ENCODE measurements around the gene TRMT11. TPM values are rescaled to one million over a fixed set of nuclear protein-coding genes. Genes with fewer than 3 reads are reported as not detected.

TRMT11 gene
- total RNA-seq, 1 experiment from 2014 or later = 17.9 TPM

DNA sequence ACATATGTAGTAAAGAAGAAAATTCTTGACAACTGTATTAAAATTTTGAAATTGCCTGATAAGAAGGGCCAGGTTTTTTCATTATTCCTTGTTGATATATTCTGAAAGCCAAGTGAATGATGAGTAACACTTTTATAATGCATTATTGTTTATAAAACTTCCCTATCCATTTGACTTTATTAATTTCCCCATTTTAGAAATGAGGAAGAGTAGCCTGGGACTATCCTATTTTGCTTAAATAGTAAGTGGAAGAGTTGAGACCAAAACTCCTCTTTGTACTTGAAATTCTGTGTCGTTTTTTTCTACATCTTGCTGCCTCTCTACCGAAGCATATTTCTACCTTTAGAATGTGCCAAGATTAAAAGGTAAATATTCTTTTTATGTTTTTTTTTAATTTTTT, 39.7 kb downstream of the TRMT11 start:
- H3K79me2 ChIP-seq (ENCODE audit: low read length) = no peaks in the 10 kb centered on the region
- no peaks in the 10 kb centered on the region for H3K27me3 ChIP-seq (ENCODE audit: low read length)
- no peaks in the 10 kb centered on the region for H3F3A ChIP-seq (ENCODE audit: low read length, unreplicated experiment)
- no TSS peak for BruUV-seq (replicated peaks)
- TF ChIP-seq EZH2phosphoT487 (IDR thresholded peaks at IDR 0.05; ENCODE audit: borderline replicate concordance, low read length) (no peak), EZH2 (IDR thresholded peaks at IDR 0.05; ENCODE audit: low read length, unreplicated experiment) (no peak)
- TF ChIP-seq, protein P1, sequence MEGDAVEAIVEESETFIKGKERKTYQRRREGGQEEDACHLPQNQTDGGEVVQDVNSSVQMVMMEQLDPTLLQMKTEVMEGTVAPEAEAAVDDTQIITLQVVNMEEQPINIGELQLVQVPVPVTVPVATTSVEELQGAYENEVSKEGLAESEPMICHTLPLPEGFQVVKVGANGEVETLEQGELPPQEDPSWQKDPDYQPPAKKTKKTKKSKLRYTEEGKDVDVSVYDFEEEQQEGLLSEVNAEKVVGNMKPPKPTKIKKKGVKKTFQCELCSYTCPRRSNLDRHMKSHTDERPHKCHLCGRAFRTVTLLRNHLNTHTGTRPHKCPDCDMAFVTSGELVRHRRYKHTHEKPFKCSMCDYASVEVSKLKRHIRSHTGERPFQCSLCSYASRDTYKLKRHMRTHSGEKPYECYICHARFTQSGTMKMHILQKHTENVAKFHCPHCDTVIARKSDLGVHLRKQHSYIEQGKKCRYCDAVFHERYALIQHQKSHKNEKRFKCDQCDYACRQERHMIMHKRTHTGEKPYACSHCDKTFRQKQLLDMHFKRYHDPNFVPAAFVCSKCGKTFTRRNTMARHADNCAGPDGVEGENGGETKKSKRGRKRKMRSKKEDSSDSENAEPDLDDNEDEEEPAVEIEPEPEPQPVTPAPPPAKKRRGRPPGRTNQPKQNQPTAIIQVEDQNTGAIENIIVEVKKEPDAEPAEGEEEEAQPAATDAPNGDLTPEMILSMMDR (conservative IDR thresholded peaks at IDR 0.05; ENCODE audit: low read depth, low read length) = no peak
- DNase-seq (no peak), ATAC-seq (no peak)
- H3K9ac ChIP-seq (ENCODE audit: low read length) = no peak overlapping the region
- peaks cover 25% of the 10 kb centered on the region for H3K36me3 ChIP-seq (ENCODE audit: low read depth, low read length)
- no peak overlapping the region for H3K27ac ChIP-seq (ENCODE audit: low read length)
- H3K4me3 ChIP-seq (ENCODE audit: low read length) = no peak overlapping the region
- H3K9me3 ChIP-seq (ENCODE audit: low read length) = no peaks in the 10 kb centered on the region
- ChIA-PET POLR2A (ENCODE audit: unreplicated experiment) (no interaction called here), CTCF (no interaction called here)
- no peak overlapping the region for H2AFZ ChIP-seq (ENCODE audit: low read length)
- H3K4me2 ChIP-seq (ENCODE audit: low read length) = no peak overlapping the region
- H3K9me2 ChIP-seq (replicated peaks; ENCODE audit: low read length) = no peaks in the 10 kb centered on the region
- H4K20me1 ChIP-seq (ENCODE audit: low read length) = no peaks in the 10 kb centered on the region
- peaks cover 6% of the 10 kb centered on the region; the same call in 1 of the 2 replicates for H3K4me1 ChIP-seq (ENCODE audit: insufficient read depth, low read length)
- intact Hi-C loops (cut with micrococcal nuclease) = no loop called here

DNA sequence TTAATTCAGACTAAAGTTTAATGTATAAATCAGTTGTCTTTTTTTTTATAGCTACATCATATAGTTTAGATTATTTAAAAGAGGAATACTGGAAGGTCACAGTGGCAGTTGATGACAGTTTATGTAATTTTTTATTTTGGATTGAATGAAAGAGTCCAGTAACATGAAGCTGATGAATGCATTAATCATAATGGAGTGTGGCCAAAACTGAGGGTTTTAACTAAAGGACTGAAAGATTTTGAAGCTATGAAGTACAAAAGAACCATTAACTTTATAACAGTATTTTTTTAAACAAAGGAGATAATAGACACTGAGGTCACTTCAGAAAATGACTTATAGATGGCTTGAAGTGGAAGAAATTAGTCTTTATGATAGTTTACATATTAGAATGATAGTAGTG, 41.3 kb downstream of the TRMT11 start:
- Histone ChIP-seq H3K9ac (ENCODE audit: low read length) (no peak overlapping the region), H3K4me2 (ENCODE audit: low read length) (no peak overlapping the region), H3K27ac (ENCODE audit: low read length) (no peak overlapping the region), H2AFZ (ENCODE audit: low read length) (no peak overlapping the region), H3F3A (ENCODE audit: low read length, unreplicated experiment) (no peaks in the 10 kb centered on the region), H3K9me3 (ENCODE audit: low read length) (no peaks in the 10 kb centered on the region), H3K79me2 (ENCODE audit: low read length) (no peaks in the 10 kb centered on the region), H3K4me1 (ENCODE audit: insufficient read depth, low read length) (peaks cover 6% of the 10 kb centered on the region; the same call in 1 of the 2 replicates), H4K20me1 (ENCODE audit: low read length) (no peaks in the 10 kb centered on the region), H3K4me3 (ENCODE audit: low read length) (no peak overlapping the region), H3K27me3 (ENCODE audit: low read length) (no peaks in the 10 kb centered on the region), H3K9me2 (replicated peaks; ENCODE audit: low read length) (no peaks in the 10 kb centered on the region), H3K36me3 (ENCODE audit: low read depth, low read length) (peaks cover 13% of the 10 kb centered on the region)
- DNase-seq (peak; percentile 31), ATAC-seq (peak; percentile 48)
- intact Hi-C loops (cut with micrococcal nuclease) = no loop called here
- ChIA-PET CTCF (no interaction called here), POLR2A (ENCODE audit: unreplicated experiment) (no interaction called here)
- TF ChIP-seq, protein P1 (conservative IDR thresholded peaks at IDR 0.05; ENCODE audit: low read depth, low read length) = no peak
- TF ChIP-seq EZH2phosphoT487 (IDR thresholded peaks at IDR 0.05; ENCODE audit: borderline replicate concordance, low read length) = no peak
- TF ChIP-seq EZH2 (IDR thresholded peaks at IDR 0.05; ENCODE audit: low read length, unreplicated experiment) = no peak
- no TSS peak for BruUV-seq (replicated peaks)

DNA sequence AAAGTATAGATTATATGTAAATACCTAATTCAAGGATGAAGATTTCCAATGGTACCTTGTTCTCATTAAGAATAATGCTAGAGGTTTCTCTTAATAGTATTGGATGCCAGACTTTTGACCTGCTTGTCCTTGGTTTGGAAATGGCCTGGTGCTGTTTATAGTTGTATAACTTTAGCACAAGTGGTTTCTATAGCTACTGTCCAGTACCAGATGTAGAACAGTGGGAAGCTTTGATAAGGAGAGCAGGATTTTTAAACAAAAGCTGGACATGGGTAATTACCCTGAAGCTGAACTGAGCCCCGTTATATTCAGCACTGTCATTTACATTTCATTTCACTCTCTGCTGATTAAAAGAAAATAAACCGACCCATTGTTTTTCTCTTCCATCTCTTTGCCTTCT, 43.7 kb downstream of the TRMT11 start:
- Histone ChIP-seq H3K36me3 (ENCODE audit: low read depth, low read length) (peaks cover 5% of the 10 kb centered on the region; the same call in 1 of the 2 replicates), H2AFZ (ENCODE audit: low read length) (no peak overlapping the region), H3F3A (ENCODE audit: low read length, unreplicated experiment) (no peaks in the 10 kb centered on the region), H3K9ac (ENCODE audit: low read length) (no peak overlapping the region), H3K9me3 (ENCODE audit: low read length) (no peaks in the 10 kb centered on the region), H3K4me3 (ENCODE audit: low read length) (no peak overlapping the region), H3K4me1 (ENCODE audit: insufficient read depth, low read length) (no peaks in the 10 kb centered on the region), H3K79me2 (ENCODE audit: low read length) (no peaks in the 10 kb centered on the region), H4K20me1 (ENCODE audit: low read length) (no peaks in the 10 kb centered on the region), H3K9me2 (replicated peaks; ENCODE audit: low read length) (no peaks in the 10 kb centered on the region), H3K4me2 (ENCODE audit: low read length) (no peak overlapping the region), H3K27me3 (ENCODE audit: low read length) (no peaks in the 10 kb centered on the region), H3K27ac (ENCODE audit: low read length) (no peak overlapping the region)
- no TSS peak for BruUV-seq (replicated peaks)
- no peak for TF ChIP-seq EZH2phosphoT487 (IDR thresholded peaks at IDR 0.05; ENCODE audit: borderline replicate concordance, low read length)
- TF ChIP-seq, protein P1 (conservative IDR thresholded peaks at IDR 0.05; ENCODE audit: low read depth, low read length) = no peak
- TF ChIP-seq EZH2 (IDR thresholded peaks at IDR 0.05; ENCODE audit: low read length, unreplicated experiment) = no peak
- no peak for DNase-seq
- no peak for ATAC-seq
- ChIA-PET CTCF (no interaction called here), POLR2A (ENCODE audit: unreplicated experiment) (interaction anchor here (0.6 kb wide), 1 partner anchor 42 kb away, joined by 6 read pairs; no protein-coding TSS in a partner anchor)
- intact Hi-C loops (cut with micrococcal nuclease) = loop anchor here (5.0 to 10.0 kb wide), 4 partner anchors 33 to 1095 kb away; partner anchors contain the start of gene CENPW
